ENCODE measurements around the gene HTR2B. TPM values are rescaled to one million over a fixed set of nuclear protein-coding genes. Genes with fewer than 3 reads are reported as not detected.

The HTR2B gene
- total RNA-seq, 1 experiment from 2014 or later: not detected

GRCh38 chr2:231110551-231110950 lies 14.3 kb downstream of the HTR2B start (continued):
- TF ChIP-seq ZNF425 (CRISPR knock-in tag; conservative IDR thresholded peaks at IDR 0.05): no peak

GRCh38 chr2:231104115-231104713 lies 20.6 kb downstream of the HTR2B start:
- no peaks in the 10 kb centered on the region for H3K27me3 Mint-ChIP-seq (ENCODE audit: low read depth)
- H3K9me3 Mint-ChIP-seq: peaks cover 21% of the 10 kb centered on the region
- H3K4me1 Mint-ChIP-seq: no peaks in the 10 kb centered on the region
- TF ChIP-seq CTCF (IDR thresholded peaks at IDR 0.05) (peak; percentile 39; the same call in 1 of the 2 replicates), TP53 (CRISPR knock-in tag; IDR thresholded peaks at IDR 0.05) (no peak), ZMAT4 (CRISPR knock-in tag; IDR thresholded peaks at IDR 0.05) (no peak)
- ATAC-seq: peak; percentile 88
- peak; percentile 59 for DNase-seq (ENCODE audit: low spot score)
- peaks cover 32% of the 10 kb centered on the region for H3K36me3 Mint-ChIP-seq
- H3K27ac Mint-ChIP-seq: no peak overlapping the region
- ChIA-PET CTCF (interaction anchor here (0.6 to 2.4 kb wide), 29 partner anchors 9 to 392 kb away, joined by 3 to 22 read pairs (median 4); partner anchors contain the start of genes ARMC9, HTR2B, NCL and PSMD1), POLR2A (interaction anchor here (0.5 to 1.1 kb wide), 2 partner anchors 88 to 157 kb away, joined by 3 read pairs; no protein-coding TSS in a partner anchor)
- H3K4me3 Mint-ChIP-seq: no peak overlapping the region

GRCh38 chr2:231102772-231103171 lies 22.1 kb downstream of the HTR2B start:
- ATAC-seq (no peak), DNase-seq (ENCODE audit: low spot score) (no peak)
- no peaks in the 10 kb centered on the region for H3K4me1 Mint-ChIP-seq
- no peak overlapping the region for H3K4me3 Mint-ChIP-seq
- peaks cover 40% of the 10 kb centered on the region for H3K36me3 Mint-ChIP-seq
- no peaks in the 10 kb centered on the region for H3K27me3 Mint-ChIP-seq (ENCODE audit: low read depth)
- H3K9me3 Mint-ChIP-seq: peaks cover 34% of the 10 kb centered on the region
- ChIA-PET POLR2A (no interaction called here), CTCF (interaction anchor here (1.4 to 2.4 kb wide), 3 partner anchors 22 to 309 kb away, joined by 7 to 9 read pairs (median 8); partner anchors contain the start of gene HTR2B)
- H3K27ac Mint-ChIP-seq: no peak overlapping the region
- TF ChIP-seq NR1H2 (CRISPR knock-in tag; IDR thresholded peaks at IDR 0.05) (no peak), HMGA2 (CRISPR knock-in tag; IDR thresholded peaks at IDR 0.05) (no peak), TEAD4 (CRISPR knock-in tag; IDR thresholded peaks at IDR 0.05) (no peak)

GRCh38 chr2:231100990-231101389 lies 23.9 kb downstream of the HTR2B start:
- ATAC-seq (no peak), DNase-seq (ENCODE audit: low spot score) (no peak)
- H3K27ac Mint-ChIP-seq: no peak overlapping the region
- no peaks in the 10 kb centered on the region for H3K4me1 Mint-ChIP-seq
- no peak overlapping the region for H3K4me3 Mint-ChIP-seq
- H3K27me3 Mint-ChIP-seq (ENCODE audit: low read depth): no peaks in the 10 kb centered on the region
- POLR2A ChIA-PET: no interaction called here
- peaks cover 41% of the 10 kb centered on the region for H3K9me3 Mint-ChIP-seq
- CTCF ChIA-PET: no interaction called here
- peaks cover 58% of the 10 kb centered on the region for H3K36me3 Mint-ChIP-seq
- TF ChIP-seq KAT7 (CRISPR knock-in tag; IDR thresholded peaks at IDR 0.05; ENCODE audit: borderline replicate concordance) (no peak), E2F4 (CRISPR knock-in tag; IDR thresholded peaks at IDR 0.05; ENCODE audit: borderline replicate concordance, low read depth) (no peak), RELA (CRISPR knock-in tag; IDR thresholded peaks at IDR 0.05; ENCODE audit: borderline replicate concordance) (no peak), GRHL2 (CRISPR knock-in tag; IDR thresholded peaks at IDR 0.05; ENCODE audit: insufficient replicate concordance, severe bottlenecking) (no peak), JAZF1 (CRISPR knock-in tag; IDR thresholded peaks at IDR 0.05) (no peak), E2F5 (CRISPR knock-in tag; IDR thresholded peaks at IDR 0.05) (no peak), FOXP4 (CRISPR knock-in tag; IDR thresholded peaks at IDR 0.05) (no peak), ZMAT4 (CRISPR knock-in tag; IDR thresholded peaks at IDR 0.05) (no peak), PRRX2 (CRISPR knock-in tag; IDR thresholded peaks at IDR 0.05) (no peak), JUN (CRISPR knock-in tag; IDR thresholded peaks at IDR 0.05) (no peak), ZNF121 (CRISPR knock-in tag; IDR thresholded peaks at IDR 0.05) (no peak), TP53 (CRISPR knock-in tag; IDR thresholded peaks at IDR 0.05) (no peak), SMAD3 (CRISPR knock-in tag; IDR thresholded peaks at IDR 0.05; ENCODE audit: borderline replicate concordance) (no peak), ZBTB21 (CRISPR knock-in tag; IDR thresholded peaks at IDR 0.05; ENCODE audit: borderline replicate concordance) (no peak), NFATC4 (CRISPR knock-in tag; IDR thresholded peaks at IDR 0.05) (no peak)
